GM19193 (cell line): ENCODE results near the gene FRMD5.

Source experiments
- POLR2A ChIP-seq: IDR thresholded peaks from 4 replicates; pipeline ENCODE4 v1.6.1; 2011; ENCODE audit not compliant: insufficient read depth, insufficient read length; ENCODE audit errors: extremely low read depth

The FRMD5 gene

GRCh38 chr15:44195151-44195740 is at the start of gene FRMD5:
Gene FRMD5, minus strand, starts transcription at chr15:44195271.
- no peak for TF ChIP-seq POLR2A

GRCh38 chr15:44243829-44244228 is 48.8 kb upstream of the FRMD5 start:
- no peak for TF ChIP-seq POLR2A

GRCh38 chr15:44243141-44243540 is 48.1 kb upstream of the FRMD5 start:
- no peak for TF ChIP-seq POLR2A

GRCh38 chr15:44231842-44232241 is 36.8 kb upstream of the FRMD5 start:
- no peak for TF ChIP-seq POLR2A

GRCh38 chr15:44227584-44227983 is 32.5 kb upstream of the FRMD5 start:
- TF ChIP-seq POLR2A: no peak

GRCh38 chr15:44222478-44222877 is 27.4 kb upstream of the FRMD5 start:
- TF ChIP-seq POLR2A: no peak

- TF ChIP-seq POLR2A: no peak
Observed at GRCh38 chr15:44219073-44219472, 24.0 kb upstream of the FRMD5 start.

GRCh38 chr15:44216958-44217357 is 21.9 kb upstream of the FRMD5 start:
- TF ChIP-seq POLR2A: no peak

GRCh38 chr15:44215594-44215993 is 20.5 kb upstream of the FRMD5 start:
- no peak for TF ChIP-seq POLR2A

GRCh38 chr15:44208956-44209355 is 13.9 kb upstream of the FRMD5 start:
- TF ChIP-seq POLR2A: no peak

GRCh38 chr15:44207643-44208042 is 12.6 kb upstream of the FRMD5 start:
- TF ChIP-seq POLR2A: no peak

GRCh38 chr15:44199393-44199792 is 4.3 kb upstream of the FRMD5 start:
- TF ChIP-seq POLR2A: no peak

- no peak for TF ChIP-seq POLR2A
Observed at GRCh38 chr15:44194323-44195150, 534 bp downstream of the FRMD5 start.

GRCh38 chr15:44193651-44194322 is 1.3 kb downstream of the FRMD5 start:
- TF ChIP-seq POLR2A: no peak

- no peak for TF ChIP-seq POLR2A
Observed at GRCh38 chr15:44188795-44189194, 6.3 kb downstream of the FRMD5 start.

- TF ChIP-seq POLR2A: no peak
Observed at GRCh38 chr15:44186705-44187104, 8.4 kb downstream of the FRMD5 start.

- TF ChIP-seq POLR2A: no peak
Observed at GRCh38 chr15:44183363-44183762, 11.7 kb downstream of the FRMD5 start.

GRCh38 chr15:44181410-44181809 is 13.7 kb downstream of the FRMD5 start:
- TF ChIP-seq POLR2A: no peak
